Fibroblast of villous mesenchyme (primary cell): ENCODE data around the gene CDH4. TPM values are rescaled to one million over a fixed set of nuclear protein-coding genes. Genes with fewer than 3 reads are reported as not detected.

Source experiments
- DNase-seq: peaks from one replicate; pipeline ENCODE4 v3.0.0-alpha.2; 2010; ENCODE audit warnings: low read depth
- H3K4me3 ChIP-seq: 2 replicates; pipeline ENCODE4 v1.5.1; 2011; ENCODE audit warnings: low read depth, mild to moderate bottlenecking, low read length
- CTCF ChIP-seq: IDR thresholded peaks from 2 replicates; pipeline ENCODE4 v1.5.1; 2012; ENCODE audit warnings: low read depth, mild to moderate bottlenecking, low read length; ENCODE audit not compliant: insufficient read depth
- total RNA-seq: library from RNA; depleted of rRNA; stranded (reverse); fragments of >200 nt; gene quantifications from 2 replicates; pipeline ENCODE4 v1.2.3, GENCODE V29; 2012

CDH4 gene
- total RNA-seq, 1 donor, result 1.7 TPM

GRCh38 chr20:61674688-61675087, 422.6 kb downstream of the CDH4 start:
- no peak for DNase-seq
- no peak overlapping the region for H3K4me3 ChIP-seq
- TF ChIP-seq CTCF, result no peak

GRCh38 chr20:61677928-61678327, 425.9 kb downstream of the CDH4 start:
- no peak for DNase-seq
- no peak for TF ChIP-seq CTCF

DNA sequence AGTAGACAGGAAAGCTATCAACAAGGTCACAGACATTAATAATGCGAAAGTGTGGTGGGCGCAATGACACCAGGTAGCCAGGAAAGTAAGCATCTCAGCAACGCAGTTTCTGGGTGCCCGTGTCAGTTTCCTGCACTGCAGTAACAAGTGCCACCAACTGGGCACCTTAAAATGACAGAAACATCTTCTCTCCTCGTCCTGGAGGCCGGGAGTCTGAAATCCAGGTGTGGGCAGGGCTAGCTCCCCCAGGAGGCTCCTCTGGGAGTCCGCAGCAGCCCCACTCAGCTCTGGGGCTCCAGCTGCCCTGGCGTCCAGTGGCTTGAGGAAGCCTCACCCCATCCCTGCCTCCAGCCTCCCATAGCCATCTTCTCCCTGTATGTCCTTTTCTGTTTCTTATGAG, 426.4 kb downstream of the CDH4 start:
- DNase-seq, result no peak
- H3K4me3 ChIP-seq, result no peak overlapping the region
- no peak for TF ChIP-seq CTCF

More at GRCh38 chr20:61677928-61678327, 425.9 kb downstream of the CDH4 start:
- H3K4me3 ChIP-seq, result no peak overlapping the region

GRCh38 chr20:61679473-61679872, 427.4 kb downstream of the CDH4 start:
- no peak overlapping the region for H3K4me3 ChIP-seq
- DNase-seq, result no peak
- TF ChIP-seq CTCF, result no peak

DNA sequence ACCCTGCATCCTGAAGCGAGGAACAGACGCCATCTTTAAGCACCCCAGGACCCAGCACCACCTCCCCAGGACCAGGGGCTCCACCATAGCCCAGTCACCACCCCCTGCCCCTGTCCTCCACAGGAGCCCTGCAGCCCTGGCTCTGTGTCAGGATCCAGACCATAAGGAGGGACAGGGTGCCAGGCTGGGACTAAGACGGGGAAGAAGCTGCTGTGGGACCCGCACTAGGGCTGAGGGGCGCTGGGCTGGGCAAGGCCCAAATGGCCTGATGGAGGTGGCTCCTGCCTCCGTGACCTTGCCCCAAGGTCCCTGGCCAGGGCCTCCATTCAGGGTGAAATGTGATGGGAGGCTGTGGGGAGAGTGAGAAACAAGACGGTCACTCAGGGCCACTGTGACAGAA, 428.0 kb downstream of the CDH4 start:
- TF ChIP-seq CTCF, result no peak
- H3K4me3 ChIP-seq, result no peak overlapping the region
- DNase-seq, result no peak

DNA sequence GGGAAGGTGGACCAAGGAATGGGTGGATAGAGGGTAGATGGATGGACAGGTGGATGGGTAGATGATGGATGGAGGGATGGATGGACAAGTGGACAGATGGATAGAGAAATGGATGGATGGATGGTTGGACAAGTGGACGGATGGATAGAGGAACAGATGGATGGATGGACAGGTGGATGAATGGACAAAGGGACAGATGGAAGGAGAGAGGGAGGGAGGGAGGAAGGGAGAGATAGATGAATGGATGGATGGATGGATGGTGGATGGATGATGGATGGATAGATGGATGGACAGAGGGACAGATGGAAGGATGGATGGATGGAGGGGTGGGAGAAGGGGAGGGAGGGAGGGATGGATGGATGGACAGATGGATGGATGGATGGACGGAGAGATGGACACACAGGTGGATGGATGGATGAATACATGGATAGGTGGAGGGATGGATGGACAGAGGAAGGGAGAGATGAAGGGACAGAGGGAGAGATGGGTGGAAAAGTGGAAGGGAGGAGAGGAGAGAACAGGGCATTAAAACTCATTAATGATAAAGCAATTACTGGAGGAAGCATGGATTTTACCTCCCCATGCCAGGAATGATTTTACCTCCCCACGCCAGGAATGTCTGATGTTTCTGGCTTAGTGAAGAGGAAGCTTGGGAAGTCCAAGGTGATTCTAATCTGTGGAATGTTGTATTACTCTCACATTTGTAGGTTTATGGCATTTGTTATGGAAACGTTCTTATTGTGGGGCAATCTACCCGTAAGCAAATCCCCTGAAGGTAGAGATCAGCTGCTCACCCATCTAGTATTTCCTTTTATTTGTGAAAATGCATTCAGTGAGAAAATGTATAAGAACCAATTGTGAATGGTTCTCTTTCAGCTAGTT, 430.3 kb downstream of the CDH4 start:
- TF ChIP-seq CTCF, result no peak

More for the DNA sequence above, 430.3 kb downstream of the CDH4 start:
- no peak for DNase-seq
- no peak overlapping the region for H3K4me3 ChIP-seq
